Lung microvascular endothelial cell (primary cell): ENCODE measurements around the gene CHD9. TPM values are rescaled to one million over a fixed set of nuclear protein-coding genes. Genes with fewer than 3 reads are reported as not detected.

Source experiments
- DNase-seq, 2 donors: peaks; one replicate each; pipeline versions ENCODE4 v3.0.0 to v3.0.0-alpha.2; 2010; ENCODE audit warnings: low read depth in 2 of 2
- total RNA-seq: library from RNA; depleted of rRNA; stranded (reverse); fragments of >200 nt; gene quantifications from 2 replicates; pipeline ENCODE4 v1.2.1, GENCODE V29; 2014

CHD9 gene
- total RNA-seq, 1 donor from 2014 or later, result 41.7 TPM

DNA sequence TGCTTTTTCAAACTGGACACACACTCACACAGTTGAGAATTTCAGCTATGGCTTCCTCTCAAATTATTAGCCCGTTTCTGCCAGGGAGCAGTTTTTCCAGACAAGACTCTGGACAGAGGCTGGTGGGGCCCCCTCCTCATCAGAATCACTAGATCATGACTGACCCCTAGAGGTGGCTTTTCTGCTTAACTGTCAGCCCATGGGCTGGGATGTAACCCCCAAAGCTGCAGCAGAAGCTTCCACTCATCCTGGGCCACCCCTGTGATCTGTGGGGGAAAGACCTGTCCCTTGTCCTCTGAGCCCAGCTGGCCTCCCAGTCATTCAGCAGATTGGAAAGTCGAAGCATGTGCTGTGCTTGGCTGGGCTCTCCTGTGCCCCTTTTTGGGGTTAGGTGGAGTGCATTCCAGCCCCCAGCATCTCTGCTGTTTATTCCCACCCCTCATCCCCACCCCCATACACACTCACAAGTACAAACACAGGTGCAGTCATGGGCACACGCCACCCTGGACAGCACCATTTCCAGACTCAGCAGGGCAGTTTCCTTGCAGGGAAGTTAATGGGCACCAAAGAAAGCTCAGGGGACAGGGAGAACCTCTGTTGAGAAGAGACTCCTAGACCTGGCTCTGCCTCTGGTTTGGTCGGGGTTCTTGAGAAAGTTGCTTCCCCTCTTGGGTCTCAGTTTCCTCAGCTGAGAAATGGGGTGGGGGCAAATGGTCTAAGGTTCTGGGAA, 301.9 kb downstream of the CHD9 start:
- DNase-seq, result no peak

DNA sequence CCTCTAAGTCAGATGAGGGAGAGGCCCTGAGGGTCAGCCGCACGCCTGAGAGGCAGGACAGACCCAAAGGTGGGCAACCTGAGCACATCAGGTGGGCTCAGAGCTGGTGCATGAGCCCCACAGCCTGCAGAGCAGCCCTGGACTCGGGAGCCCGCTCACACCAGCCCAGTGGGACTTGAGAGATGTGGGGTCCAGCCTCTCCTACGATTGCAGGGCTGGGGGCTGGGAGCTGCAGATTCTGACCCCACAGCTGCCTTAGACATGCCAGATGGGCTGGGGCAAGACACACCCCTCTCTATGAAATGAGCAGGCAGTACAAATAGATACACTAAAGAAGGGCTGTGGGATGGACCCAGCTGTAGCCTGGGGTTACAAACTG, 302.4 kb downstream of the CHD9 start:
- DNase-seq, result no peak

DNA sequence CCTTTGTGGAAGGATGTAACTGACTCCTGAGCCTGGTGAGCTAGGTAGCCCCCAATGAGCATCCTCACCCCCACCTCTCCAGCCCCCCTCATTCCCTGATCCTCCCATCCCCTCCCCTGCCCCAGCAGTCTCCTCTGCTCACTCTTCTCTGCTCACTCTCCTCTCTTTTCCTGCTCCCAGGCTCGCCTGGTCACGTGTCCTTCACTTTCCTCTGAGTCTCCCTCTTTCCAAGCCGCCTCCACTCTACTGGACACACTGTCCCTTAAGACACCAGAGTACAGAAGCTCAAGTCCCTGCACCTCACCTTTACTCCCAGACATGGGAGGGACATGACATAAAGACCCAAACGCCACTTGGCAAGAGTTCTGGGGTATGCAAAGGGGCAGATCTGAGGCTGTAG, 303.2 kb downstream of the CHD9 start:
- DNase-seq, result no peak

DNA sequence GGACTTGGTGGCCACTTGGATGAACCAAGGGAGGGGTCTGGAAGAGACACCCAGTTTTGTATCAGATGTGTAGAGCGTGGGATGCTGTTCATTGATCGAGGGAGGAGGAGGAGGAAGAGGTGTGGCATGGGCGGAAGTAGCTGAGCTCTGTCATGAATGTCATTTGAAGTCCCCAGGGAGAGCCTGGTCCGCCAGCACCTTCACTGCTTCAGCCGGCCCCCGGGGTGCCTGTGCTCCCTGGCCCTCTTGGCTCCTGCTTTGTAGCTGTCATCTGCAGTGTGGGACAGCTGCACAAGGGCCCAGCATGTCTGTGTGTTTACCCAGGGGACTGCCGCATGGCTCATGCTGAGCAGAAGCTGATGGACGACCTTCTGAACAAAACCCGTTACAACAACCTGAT, 304.1 kb downstream of the CHD9 start:
- DNase-seq, result no peak

DNA sequence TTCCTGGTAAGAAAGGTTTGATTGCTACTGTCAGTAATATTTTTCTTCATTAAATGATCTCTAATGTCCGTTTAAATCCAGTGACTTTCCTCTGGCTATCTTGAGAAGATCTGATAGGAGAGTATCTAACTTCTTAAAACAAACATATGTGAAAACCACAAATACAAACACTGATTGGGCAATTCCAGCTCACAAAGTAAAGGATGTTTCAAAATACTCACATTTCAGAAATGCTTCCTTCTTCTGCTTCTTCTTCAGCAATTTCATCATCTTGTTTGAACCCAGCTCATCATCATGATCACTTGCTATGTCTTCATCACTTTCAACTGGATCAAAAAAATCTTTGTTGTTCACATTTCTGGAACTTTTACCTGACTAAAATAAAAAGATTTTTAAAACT, 315.1 kb downstream of the CHD9 start:
- no peak for DNase-seq

DNA sequence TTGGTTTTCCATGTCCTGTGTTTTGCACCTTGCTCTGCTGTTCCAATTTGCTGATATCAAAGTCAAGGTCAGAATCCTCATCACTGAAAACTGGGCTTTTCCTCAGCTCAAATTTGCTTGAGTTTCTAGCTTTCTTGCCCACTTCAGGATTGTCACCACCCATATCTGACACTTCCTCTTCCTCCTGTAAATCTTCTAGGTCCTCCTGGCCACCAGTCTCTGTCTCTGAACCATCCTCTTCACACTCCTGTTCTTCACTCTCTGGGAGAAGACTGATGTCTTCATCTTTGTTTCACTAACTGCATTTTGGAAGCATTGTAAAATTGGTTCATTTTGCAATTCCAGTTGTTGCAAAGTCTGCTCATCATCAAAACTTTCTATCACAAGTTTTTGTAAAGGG, 316.0 kb downstream of the CHD9 start:
- DNase-seq, result no peak

DNA sequence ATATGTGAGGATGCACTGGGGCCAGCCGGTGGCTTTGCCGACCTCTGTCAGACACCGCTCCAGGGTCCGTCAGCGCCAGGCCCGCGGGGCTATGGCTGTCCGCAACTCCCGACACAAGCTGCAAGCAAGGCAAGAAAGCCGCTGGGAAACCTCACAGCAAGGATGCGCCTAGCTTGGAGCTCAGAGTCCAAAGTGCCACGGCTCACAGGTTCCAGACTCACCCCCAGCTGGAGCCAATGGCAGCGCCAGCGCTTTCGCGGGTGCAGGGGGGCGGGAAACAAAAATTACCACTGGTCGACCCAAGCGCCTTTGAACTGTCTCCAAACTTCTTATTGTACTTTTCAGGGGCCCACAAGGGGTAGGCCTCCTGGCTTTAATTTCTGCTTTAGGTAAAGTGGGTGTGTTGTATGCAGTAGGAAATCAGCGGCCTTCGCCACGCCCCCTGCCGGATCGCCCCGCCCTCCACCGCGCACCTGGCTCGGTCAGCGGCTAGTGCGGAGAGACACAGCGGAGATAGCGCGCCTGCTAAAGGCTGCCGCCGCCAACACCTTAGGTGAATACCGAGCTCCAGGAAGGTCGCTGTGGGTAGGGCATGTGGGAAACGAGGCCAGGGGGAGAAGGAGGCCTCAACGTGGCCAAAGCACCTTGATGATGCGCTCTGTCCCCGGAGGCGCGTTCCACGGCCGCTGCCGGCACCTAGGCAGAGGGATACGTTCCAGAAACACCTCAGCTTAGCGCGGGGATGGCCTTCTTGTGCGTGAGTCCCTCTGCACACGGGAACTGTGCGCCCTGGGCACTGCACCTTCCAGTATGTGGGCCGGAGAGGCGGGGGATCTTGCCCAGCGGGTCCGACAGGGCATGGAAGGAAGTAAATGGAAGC, 318.4 kb downstream of the CHD9 start:
- DNase-seq, result no peak

DNA sequence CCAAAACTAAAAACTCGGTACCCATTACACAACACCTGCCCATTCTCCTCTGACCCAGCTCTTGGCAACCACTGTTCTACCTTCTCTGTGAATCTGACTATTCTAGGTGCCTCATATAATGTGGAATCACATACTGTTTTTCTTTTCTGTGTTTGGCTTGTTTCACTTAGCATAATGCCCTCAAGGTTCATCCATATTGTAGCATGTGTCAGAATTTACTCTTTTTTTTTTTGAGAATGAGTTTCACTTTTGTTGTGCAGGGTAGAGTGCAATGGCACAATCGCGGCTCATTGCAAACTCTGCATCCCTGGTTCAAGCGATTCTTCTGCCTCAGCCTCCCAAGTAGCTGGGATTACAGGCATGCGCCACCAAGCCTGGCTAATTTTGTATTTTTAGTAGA, 320.0 kb downstream of the CHD9 start:
- DNase-seq, result no peak

GRCh38 chr16:53378138-53378537, 323.3 kb downstream of the CHD9 start:
- DNase-seq, result no peak

Other genes starting within 250 kb of the CHD9 start
- gene CHD9NB, start 2.1 kb upstream of the CHD9 start, total RNA-seq, result under 0.01 and 0.22 TPM in 2 replicates